ENCODE data around the gene PIP5K1B.

GRCh38 chr9:69045821-69046220, 340.8 kb downstream of the PIP5K1B start:
- TF ChIP-seq, protein P1, sequence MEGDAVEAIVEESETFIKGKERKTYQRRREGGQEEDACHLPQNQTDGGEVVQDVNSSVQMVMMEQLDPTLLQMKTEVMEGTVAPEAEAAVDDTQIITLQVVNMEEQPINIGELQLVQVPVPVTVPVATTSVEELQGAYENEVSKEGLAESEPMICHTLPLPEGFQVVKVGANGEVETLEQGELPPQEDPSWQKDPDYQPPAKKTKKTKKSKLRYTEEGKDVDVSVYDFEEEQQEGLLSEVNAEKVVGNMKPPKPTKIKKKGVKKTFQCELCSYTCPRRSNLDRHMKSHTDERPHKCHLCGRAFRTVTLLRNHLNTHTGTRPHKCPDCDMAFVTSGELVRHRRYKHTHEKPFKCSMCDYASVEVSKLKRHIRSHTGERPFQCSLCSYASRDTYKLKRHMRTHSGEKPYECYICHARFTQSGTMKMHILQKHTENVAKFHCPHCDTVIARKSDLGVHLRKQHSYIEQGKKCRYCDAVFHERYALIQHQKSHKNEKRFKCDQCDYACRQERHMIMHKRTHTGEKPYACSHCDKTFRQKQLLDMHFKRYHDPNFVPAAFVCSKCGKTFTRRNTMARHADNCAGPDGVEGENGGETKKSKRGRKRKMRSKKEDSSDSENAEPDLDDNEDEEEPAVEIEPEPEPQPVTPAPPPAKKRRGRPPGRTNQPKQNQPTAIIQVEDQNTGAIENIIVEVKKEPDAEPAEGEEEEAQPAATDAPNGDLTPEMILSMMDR (conservative IDR thresholded peaks at IDR 0.05; ENCODE audit: low read depth, low read length) = no peak
- TF ChIP-seq EZH2 (IDR thresholded peaks at IDR 0.05; ENCODE audit: borderline replicate concordance, low read depth, low read length, poor library complexity, severe bottlenecking) = no peak
